Effector memory CD4-positive, alpha-beta T cell (primary cell): Measurements from ENCODE around the gene LGALS9.
"Not testable (repeated sequence)": the region's sequence is repeated elsewhere in the genome, so short reads cannot be mapped to it uniquely, and the experiment has no call there.

ENCODE experiments used
- DNase-seq, 3 donors: peaks; one replicate each; pipeline ENCODE4 v3.0.0-alpha.2; 2020
- H3K27ac ChIP-seq: 2 replicates; pipeline ENCODE4 v1.7.0; 2013; ENCODE audit warnings: mild to moderate bottlenecking, low read length, moderate library complexity; ENCODE audit not compliant: insufficient read depth, poor library complexity, severe bottlenecking
- H3K27me3 ChIP-seq: replicated peaks from 2 replicates; pipeline ENCODE4 v1.7.0; 2013; ENCODE audit warnings: mild to moderate bottlenecking, low read length; ENCODE audit not compliant: insufficient read depth, control insufficient read depth, poor library complexity, severe bottlenecking
- H3K36me3 ChIP-seq: 2 replicates; pipeline ENCODE4 v1.7.0; 2013; ENCODE audit warnings: mild to moderate bottlenecking, low read length, moderate library complexity; ENCODE audit not compliant: control insufficient read depth, insufficient read depth
- H3K4me1 ChIP-seq: 2 replicates; pipeline ENCODE4 v1.7.0; 2013; ENCODE audit warnings: low read length, mild to moderate bottlenecking; ENCODE audit not compliant: control insufficient read depth, insufficient read depth, poor library complexity, severe bottlenecking
- H3K4me3 ChIP-seq: 2 replicates; pipeline ENCODE4 v1.7.0; 2013; ENCODE audit warnings: low read length, low read depth, mild to moderate bottlenecking; ENCODE audit not compliant: insufficient read depth, poor library complexity, severe bottlenecking
- H3K9me3 ChIP-seq: 2 replicates; pipeline ENCODE4 v1.7.0; 2013; ENCODE audit warnings: mild to moderate bottlenecking, low read length, moderate library complexity; ENCODE audit not compliant: control insufficient read depth

The LGALS9 gene

DNA sequence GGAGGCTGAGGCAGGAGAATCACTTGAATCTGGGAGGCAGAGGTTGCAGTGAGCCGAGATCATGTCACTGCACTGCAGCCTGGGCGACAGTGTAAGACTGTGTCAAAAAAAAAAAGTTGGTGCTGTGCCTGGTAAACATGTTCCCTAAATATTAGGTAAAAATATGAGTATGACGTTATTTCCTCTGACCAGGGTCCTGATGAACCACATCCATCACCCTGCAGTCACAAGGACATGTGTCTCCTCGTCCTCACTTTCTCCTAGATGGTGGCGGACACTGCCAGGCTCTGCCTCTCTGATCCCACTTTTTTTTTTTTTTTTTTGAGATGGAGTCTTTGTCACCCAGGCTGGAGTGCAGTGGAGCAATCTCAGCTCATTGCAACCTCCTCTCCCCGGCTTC is 28.7 kb downstream of the LGALS9 start:
- no peak for DNase-seq
- H3K9me3 ChIP-seq, result no peaks in the 10 kb centered on the region
- peaks cover 3% of the 10 kb centered on the region for H3K4me1 ChIP-seq
- no peaks in the 10 kb centered on the region for H3K27me3 ChIP-seq
- no peak overlapping the region for H3K27ac ChIP-seq
- H3K36me3 ChIP-seq, result no peaks in the 10 kb centered on the region
- no peak overlapping the region for H3K4me3 ChIP-seq

DNA sequence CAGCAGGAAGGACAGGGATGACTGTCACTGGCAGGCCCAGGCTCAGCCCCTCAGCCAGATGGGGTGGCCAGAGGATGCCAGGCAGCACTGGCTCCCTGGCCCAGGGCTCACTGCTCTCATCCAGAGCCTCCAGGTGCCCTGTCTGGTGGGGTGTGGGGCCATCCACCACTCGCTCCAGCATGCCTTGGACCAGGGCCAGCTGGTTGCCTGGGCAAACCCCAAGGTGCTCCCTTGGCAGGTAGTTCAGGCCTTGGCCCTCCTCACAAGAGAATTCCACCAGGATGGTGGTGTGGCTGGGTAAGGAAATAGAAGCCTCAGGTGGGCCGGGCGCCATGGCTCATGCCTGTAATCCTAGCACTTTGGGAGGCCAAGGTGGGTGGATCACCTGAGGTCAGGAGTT is 29.4 kb downstream of the LGALS9 start:
- DNase-seq, result no peak
- Histone ChIP-seq H3K27ac (no peak overlapping the region), H3K4me3 (no peak overlapping the region), H3K27me3 (no peaks in the 10 kb centered on the region), H3K36me3 (no peaks in the 10 kb centered on the region), H3K9me3 (no peaks in the 10 kb centered on the region), H3K4me1 (no peaks in the 10 kb centered on the region)

DNA sequence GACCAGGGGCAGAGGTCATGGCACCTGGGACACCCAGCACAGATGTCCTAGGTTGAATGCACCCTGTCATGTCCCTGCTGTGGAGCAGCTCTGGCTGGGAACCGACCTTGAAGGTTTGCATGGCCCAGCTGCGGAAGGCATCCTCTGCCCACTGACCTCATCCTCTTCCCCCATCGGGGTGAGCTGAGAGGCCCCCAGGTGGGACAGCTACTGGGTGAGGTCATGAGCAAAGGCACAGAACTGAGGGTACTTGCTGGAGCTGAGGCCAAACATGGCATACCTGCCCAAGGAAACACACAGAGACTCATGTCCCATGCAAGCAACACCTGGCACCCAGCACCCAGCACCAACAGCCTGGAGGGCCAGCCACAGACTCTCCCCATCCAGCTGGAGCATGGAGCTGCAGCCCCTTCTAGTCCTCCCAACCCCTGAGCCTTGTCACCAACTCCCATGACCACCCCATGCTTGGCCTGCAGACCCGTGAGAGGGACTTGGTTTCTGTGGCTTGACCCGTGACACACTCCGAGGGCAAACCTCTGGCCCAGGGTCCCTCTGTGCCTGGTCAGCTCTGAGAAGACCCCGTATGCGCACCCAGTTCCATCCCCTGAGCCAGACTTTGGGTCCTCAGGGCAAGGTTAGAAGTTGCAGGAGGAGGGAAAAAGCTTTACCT is 33.1 kb downstream of the LGALS9 start:
- no peaks in the 10 kb centered on the region for H3K27me3 ChIP-seq
- no peaks in the 10 kb centered on the region for H3K9me3 ChIP-seq
- H3K36me3 ChIP-seq, result no peaks in the 10 kb centered on the region
- no peak overlapping the region for H3K27ac ChIP-seq
- H3K4me3 ChIP-seq, result no peak overlapping the region
- no peak for DNase-seq
- H3K4me1 ChIP-seq, result no peaks in the 10 kb centered on the region

DNA sequence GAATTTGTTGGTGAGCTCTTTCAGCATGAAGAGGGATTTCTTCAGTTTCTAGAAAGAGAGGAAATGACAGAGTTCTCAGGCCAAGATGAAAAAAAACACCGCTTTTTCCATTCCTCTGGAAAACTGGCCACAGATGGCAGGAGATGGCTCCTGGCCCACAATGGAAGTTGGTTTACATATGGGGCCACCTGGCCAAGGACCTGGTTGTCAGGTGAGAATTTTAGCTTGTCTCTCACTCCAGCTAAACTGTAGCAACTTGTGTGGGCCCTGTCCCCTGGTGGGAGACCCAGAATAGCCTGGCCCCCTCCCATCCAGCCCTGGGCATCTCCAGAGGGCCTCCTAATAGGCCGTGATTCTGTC is 33.6 kb downstream of the LGALS9 start:
- Histone ChIP-seq H3K4me1 (no peaks in the 10 kb centered on the region), H3K36me3 (no peaks in the 10 kb centered on the region), H3K4me3 (no peak overlapping the region), H3K27ac (no peak overlapping the region), H3K27me3 (no peaks in the 10 kb centered on the region), H3K9me3 (no peaks in the 10 kb centered on the region)
- no peak for DNase-seq

DNA sequence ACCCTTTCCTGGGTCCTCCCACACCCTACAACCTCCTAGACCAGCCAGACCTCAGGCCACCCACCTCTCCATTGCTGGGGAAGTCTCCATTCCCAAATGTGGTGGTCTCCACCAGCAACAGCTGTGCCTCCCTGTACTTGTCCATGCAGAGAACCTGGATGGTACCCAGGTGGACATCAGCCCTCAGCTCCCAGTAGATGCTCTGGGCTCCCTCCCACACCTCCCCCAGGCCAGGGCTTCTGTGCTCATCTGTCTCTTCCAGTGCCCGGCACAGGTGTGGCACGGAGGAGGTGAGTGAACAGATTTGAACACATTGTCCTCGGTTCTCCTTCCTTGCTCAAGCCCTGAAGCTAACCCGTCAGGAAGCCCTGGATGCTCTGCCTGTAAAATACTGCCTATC is 34.6 kb downstream of the LGALS9 start:
- H3K27ac ChIP-seq, result no peak overlapping the region
- no peak overlapping the region for H3K4me3 ChIP-seq
- no peaks in the 10 kb centered on the region for H3K9me3 ChIP-seq
- H3K4me1 ChIP-seq, result no peaks in the 10 kb centered on the region
- H3K27me3 ChIP-seq, result no peaks in the 10 kb centered on the region
- H3K36me3 ChIP-seq, result no peaks in the 10 kb centered on the region
- DNase-seq, result no peak

DNA sequence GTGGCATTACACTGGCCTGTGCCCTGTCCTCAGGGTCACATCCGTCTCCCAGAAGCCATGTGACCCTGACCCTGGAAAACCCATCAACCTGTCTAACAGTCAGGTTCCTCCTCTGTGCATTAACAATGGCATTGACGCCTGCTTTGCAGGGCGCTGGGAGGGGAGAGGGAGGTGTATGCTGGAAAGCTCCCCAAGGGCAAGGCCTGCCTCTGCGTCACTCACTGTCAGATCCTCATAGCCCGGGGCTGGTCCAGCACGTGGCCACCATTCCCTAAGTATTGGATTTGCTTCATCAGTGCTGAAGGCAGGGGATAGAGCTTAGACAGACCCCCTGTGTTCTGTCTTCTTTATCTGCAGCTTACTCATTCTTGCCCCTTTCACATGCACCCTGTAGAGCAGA is 35.3 kb downstream of the LGALS9 start:
- not testable (repeated sequence) for H3K36me3 ChIP-seq, H3K27me3 ChIP-seq, H3K4me3 ChIP-seq, H3K4me1 ChIP-seq, H3K27ac ChIP-seq, DNase-seq, H3K9me3 ChIP-seq

DNA sequence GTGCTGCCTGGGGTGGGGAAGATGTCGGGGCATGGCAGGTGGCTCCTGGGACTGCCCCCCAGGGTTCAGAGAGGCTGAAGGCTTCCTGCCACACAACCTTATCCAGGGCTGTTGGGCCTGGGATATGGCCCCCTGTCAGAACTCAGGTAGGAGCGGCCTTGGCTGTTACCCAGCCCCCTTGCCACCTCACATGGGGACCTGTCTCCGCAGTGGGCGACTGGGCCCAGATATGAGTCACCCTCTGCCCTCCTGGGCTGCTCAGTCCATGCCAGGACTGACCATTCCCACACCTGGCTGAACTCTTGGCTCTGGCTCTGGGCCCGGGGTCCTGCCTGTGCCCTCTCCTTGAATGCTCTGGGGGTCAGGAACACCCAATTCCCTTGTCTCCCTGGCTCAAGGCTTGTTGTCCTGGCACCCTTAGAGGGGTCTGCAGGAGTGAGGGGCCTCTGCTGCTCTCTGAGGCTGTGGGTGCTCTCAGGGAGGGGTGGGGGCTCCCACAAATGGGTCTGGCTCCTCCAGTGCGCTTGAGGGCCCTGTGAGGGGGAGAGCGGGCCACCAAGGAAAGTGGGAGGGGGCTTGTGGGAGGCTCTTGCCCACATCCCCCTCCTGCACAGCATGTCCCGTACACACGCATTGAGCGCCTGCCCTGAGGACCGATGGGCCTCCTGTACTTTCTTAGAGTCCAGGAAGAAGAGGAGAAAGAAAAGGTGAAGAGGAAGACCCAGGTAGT is 36.0 kb downstream of the LGALS9 start:
- Histone ChIP-seq H3K4me1 (no peaks in the 10 kb centered on the region), H3K27ac (no peak overlapping the region), H3K4me3 (no peak overlapping the region), H3K27me3 (no peaks in the 10 kb centered on the region), H3K36me3 (no peaks in the 10 kb centered on the region), H3K9me3 (no peaks in the 10 kb centered on the region)
- DNase-seq, result no peak

DNA sequence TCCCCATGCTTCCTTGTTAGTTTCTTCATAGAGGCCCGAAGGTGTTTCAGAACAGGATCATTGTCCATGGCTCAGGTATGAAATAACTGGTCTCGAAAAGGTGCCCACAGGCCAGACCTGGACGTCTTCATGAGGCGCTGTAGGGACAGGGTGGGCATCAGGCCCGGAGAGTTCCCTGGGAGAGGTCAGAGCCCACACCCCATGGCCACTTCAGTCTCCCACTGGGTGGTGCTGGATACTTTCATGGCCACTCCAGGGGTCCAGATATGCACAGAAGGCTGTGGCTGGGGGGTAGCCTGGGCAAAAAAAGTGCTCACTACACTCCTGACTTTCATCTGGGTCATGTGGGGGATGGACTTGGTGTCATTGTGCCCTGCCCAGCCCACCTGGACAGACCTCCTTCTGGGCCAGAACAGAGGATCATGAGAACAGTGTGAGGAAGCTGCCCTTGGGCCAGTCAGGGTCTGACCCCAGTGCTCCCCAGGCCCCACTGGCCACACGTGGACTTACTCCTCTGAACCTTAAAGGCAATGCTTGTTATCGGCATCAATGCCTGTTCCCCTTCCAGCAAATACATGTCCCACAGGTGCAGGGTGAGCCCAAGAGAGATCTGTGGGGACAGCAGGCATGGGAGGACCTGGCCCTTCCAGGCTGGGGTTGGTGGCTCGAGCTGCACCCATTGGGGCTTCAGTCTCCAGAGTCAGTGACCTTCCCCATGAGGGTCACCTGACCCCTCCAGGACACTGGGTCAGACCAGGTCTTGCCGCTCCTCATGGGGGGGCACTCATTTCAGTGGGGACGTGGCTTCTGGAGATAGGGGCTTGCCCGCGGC is 36.9 kb downstream of the LGALS9 start:
- H3K4me3 ChIP-seq, result no peak overlapping the region
- no peak for DNase-seq
- no peak overlapping the region for H3K27ac ChIP-seq
- no peaks in the 10 kb centered on the region for H3K4me1 ChIP-seq
- no peaks in the 10 kb centered on the region for H3K9me3 ChIP-seq
- no peaks in the 10 kb centered on the region for H3K27me3 ChIP-seq
- no peaks in the 10 kb centered on the region for H3K36me3 ChIP-seq

DNA sequence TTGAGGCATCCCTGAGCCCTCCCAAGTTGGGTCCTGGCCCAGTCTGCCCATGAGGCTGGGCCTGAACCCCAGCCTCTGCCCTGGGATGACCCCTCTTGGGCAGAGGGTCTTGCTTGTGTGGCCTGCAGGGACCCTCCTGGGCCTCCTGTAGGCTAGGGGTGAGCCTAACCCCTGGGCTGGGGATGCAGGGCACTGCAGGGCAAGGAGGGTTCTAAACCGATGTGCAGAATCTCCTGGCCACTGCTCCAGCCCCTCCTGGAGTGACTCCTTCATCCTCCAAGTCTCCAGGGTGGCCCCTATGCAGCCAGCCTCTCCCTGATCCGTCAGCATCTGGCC is 37.5 kb downstream of the LGALS9 start:
- no peaks in the 10 kb centered on the region for H3K9me3 ChIP-seq
- H3K4me1 ChIP-seq, result no peaks in the 10 kb centered on the region
- H3K36me3 ChIP-seq, result no peaks in the 10 kb centered on the region
- no peak overlapping the region for H3K27ac ChIP-seq
- no peak overlapping the region for H3K4me3 ChIP-seq
- no peak for DNase-seq
- no peaks in the 10 kb centered on the region for H3K27me3 ChIP-seq

DNA sequence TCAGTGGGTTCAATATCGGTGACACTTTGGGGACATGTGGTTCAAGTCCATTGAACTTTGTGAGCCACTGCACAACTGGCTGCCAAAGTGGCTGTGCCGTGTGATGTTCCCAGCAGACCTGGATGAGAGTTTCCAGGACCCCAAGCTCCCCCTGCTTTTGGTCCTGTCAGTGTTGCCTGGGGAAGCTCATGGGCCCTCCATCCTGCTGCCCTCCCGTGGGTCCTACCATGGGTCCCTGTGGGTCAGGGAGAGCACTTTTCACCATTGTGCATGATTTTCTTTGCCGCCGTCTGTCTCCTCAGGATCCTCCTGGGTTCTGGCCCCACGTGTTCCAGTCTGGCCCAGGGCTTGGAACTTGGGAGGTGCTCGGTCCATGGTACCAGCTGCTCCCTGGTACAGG is 38.1 kb downstream of the LGALS9 start:
- Histone ChIP-seq H3K4me1 (no peaks in the 10 kb centered on the region), H3K9me3 (no peaks in the 10 kb centered on the region), H3K36me3 (no peaks in the 10 kb centered on the region), H3K4me3 (no peak overlapping the region), H3K27me3 (no peaks in the 10 kb centered on the region), H3K27ac (no peak overlapping the region)
- DNase-seq, result no peak
